ES-I3 (cell line): ENCODE measurements around the gene VPS72.

Source experiments
- H3K36me3 ChIP-seq: 2 replicates; pipeline ENCODE4 v1.6.1; 2013; ENCODE audit warnings: mild to moderate bottlenecking, low read length, control low read depth, moderate library complexity; ENCODE audit not compliant: insufficient read depth
- H3K4me1 ChIP-seq: 2 replicates; pipeline ENCODE4 v1.6.1; 2013; ENCODE audit warnings: mild to moderate bottlenecking, control low read depth, low read length; ENCODE audit not compliant: insufficient read depth
- H3K9ac ChIP-seq: 2 replicates; pipeline ENCODE4 v1.6.1; 2013; ENCODE audit warnings: low read depth, mild to moderate bottlenecking, low read length, moderate library complexity
- H3K9me3 ChIP-seq: 2 replicates; pipeline ENCODE4 v1.6.1; 2013; ENCODE audit warnings: mild to moderate bottlenecking, low read length, moderate library complexity; ENCODE audit not compliant: control insufficient read depth, insufficient read depth

Gene VPS72

GRCh38 chr1:151130987-151131586, 58.9 kb downstream of the VPS72 start:
- peak overlapping the region; percentile 77 for H3K9ac ChIP-seq
- no peaks in the 10 kb centered on the region; the same call in 1 of the 2 replicates for H3K36me3 ChIP-seq
- peaks cover 7% of the 10 kb centered on the region for H3K4me1 ChIP-seq
- no peaks in the 10 kb centered on the region for H3K9me3 ChIP-seq

GRCh38 chr1:151128800-151129199, 61.2 kb downstream of the VPS72 start:
- peaks cover 19% of the 10 kb centered on the region for H3K4me1 ChIP-seq
- H3K9ac ChIP-seq = no peak overlapping the region
- H3K9me3 ChIP-seq = no peaks in the 10 kb centered on the region
- H3K36me3 ChIP-seq = no peaks in the 10 kb centered on the region
